OCI-LY3 (cell line): ENCODE measurements around the gene DHX36.

ENCODE experiments used
- H2AFZ ChIP-seq: fragments of 200-600, 300-600 bp; shearing (Covaris generic); 2 replicates; pipeline ENCODE4 v1.6.0; 2014; ENCODE audit warnings: antibody characterized with exemption, low read depth, low read length
- H3K27ac ChIP-seq: fragments of 200-600, 300-600 bp; sonication (generic); 2 replicates; pipeline ENCODE4 v1.5.1; 2014; ENCODE audit warnings: mild to moderate bottlenecking, low read length, moderate library complexity, mixed read lengths
- H3K27me3 ChIP-seq: fragments of 200-600, 300-600 bp; sonication (generic); 2 replicates; pipeline ENCODE4 v1.6.1; 2014; ENCODE audit warnings: low read depth, low read length, mixed read lengths
- H3K36me3 ChIP-seq: fragments of 200-600, 300-600 bp; sonication (generic); replicated peaks from 2 replicates; pipeline ENCODE3; 2014; ENCODE audit warnings: low read depth, low read length, mixed read lengths
- H3K4me1 ChIP-seq: fragments of 300-600, 200-600 bp; sonication (generic); 2 replicates; pipeline ENCODE4 v1.6.1; 2014; ENCODE audit warnings: low read length, mixed read lengths
- H3K4me2 ChIP-seq: fragments of 200-600, 300-600 bp; sonication (generic); 2 replicates; pipeline ENCODE4 v1.6.1; 2014; ENCODE audit warnings: low read length, mixed read lengths
- H3K4me3 ChIP-seq: fragments of 300-600, 200-600 bp; sonication (generic); 2 replicates; pipeline ENCODE4 v1.5.1; 2014; ENCODE audit warnings: antibody characterized with exemption, mild to moderate bottlenecking, low read length, moderate library complexity
- H3K79me2 ChIP-seq: fragments of 300-600, 200-600 bp; shearing (Covaris generic); 2 replicates; pipeline ENCODE4 v1.6.1; 2014; ENCODE audit warnings: mild to moderate bottlenecking, low read length, mixed read lengths
- H3K9ac ChIP-seq: fragments of 300-600, 200-600 bp; shearing (Covaris generic); 2 replicates; pipeline ENCODE4 v1.6.0; 2014; ENCODE audit warnings: mild to moderate bottlenecking, low read length, moderate library complexity
- H3K9me3 ChIP-seq: fragments of 200-600, 300-600 bp; shearing (Covaris generic); 2 replicates; pipeline ENCODE4 v1.6.1; 2014; ENCODE audit warnings: low read length, mixed read lengths; ENCODE audit not compliant: insufficient read depth
- H4K20me1 ChIP-seq: fragments of 200-600, 300-600 bp; sonication (generic); 2 replicates; pipeline ENCODE4 v1.6.1; 2016; ENCODE audit warnings: low read length, mixed read lengths; ENCODE audit not compliant: insufficient read depth
- EZH2phosphoT487 ChIP-seq: fragments of 200-600 bp; shearing (Covaris generic); IDR thresholded peaks from 2 replicates; pipeline ENCODE4 v1.6.1; 2018; ENCODE audit warnings: antibody characterized with exemption, mixed run types, low read depth
- TF ChIP-seq, protein P1 (sequence below): fragments of 200-600, 300-600 bp; sonication (generic); IDR thresholded peaks from 2 replicates; pipeline ENCODE4 v1.5.1; 2014; ENCODE audit warnings: antibody characterized with exemption, low read length, low read depth

DHX36 gene

DNA sequence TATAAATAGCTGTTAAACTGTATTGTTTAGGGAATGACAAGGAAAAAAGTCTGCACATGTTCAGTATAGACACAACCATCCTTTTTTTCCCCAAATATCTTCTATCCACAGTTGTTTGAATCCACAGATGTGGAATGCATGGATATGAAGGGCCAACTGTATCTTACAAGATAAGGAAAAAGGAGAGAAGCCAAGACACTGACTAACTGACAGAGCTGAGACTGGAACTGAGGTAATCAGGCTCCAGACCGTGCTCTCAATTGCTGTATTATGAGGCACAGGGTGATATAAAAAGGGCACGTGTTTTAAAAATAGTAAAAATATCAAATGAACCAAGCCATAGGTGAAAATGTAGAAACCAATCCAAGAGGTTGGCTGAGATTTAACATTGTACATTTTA, 49.0 kb downstream of the DHX36 start:
- Histone ChIP-seq H3K79me2 (no peaks in the 10 kb centered on the region), H3K9me3 (no peaks in the 10 kb centered on the region), H4K20me1 (no peaks in the 10 kb centered on the region), H2AFZ (no peak overlapping the region), H3K27me3 (no peaks in the 10 kb centered on the region), H3K4me1 (no peaks in the 10 kb centered on the region), H3K9ac (no peak overlapping the region), H3K36me3 (peaks cover 65% of the 10 kb centered on the region), H3K4me2 (no peak overlapping the region), H3K4me3 (no peak overlapping the region), H3K27ac (no peak overlapping the region)
- no peak for TF ChIP-seq EZH2phosphoT487

DNA sequence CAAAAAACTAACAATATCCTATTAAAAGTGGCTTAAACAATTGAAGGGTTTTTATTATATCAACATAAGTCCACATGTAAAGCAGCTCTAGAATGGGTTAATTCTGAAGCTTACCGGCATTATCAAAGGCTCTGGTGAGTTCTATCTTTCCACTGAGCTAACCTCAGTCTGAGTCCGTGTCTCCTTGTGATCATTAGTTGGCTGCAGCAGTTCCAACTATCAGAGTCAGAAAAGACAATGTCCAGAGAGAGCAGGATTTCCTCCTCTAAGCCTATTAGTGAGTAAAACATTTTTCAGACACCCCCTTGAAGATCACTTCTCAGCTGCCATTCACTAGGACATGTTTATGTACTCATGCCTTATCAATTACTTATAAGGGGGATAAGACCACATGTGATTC, 49.9 kb downstream of the DHX36 start:
- H3K27me3 ChIP-seq, result no peaks in the 10 kb centered on the region
- H3K9ac ChIP-seq, result no peak overlapping the region
- no peak overlapping the region for H3K4me2 ChIP-seq
- TF ChIP-seq, protein P1, sequence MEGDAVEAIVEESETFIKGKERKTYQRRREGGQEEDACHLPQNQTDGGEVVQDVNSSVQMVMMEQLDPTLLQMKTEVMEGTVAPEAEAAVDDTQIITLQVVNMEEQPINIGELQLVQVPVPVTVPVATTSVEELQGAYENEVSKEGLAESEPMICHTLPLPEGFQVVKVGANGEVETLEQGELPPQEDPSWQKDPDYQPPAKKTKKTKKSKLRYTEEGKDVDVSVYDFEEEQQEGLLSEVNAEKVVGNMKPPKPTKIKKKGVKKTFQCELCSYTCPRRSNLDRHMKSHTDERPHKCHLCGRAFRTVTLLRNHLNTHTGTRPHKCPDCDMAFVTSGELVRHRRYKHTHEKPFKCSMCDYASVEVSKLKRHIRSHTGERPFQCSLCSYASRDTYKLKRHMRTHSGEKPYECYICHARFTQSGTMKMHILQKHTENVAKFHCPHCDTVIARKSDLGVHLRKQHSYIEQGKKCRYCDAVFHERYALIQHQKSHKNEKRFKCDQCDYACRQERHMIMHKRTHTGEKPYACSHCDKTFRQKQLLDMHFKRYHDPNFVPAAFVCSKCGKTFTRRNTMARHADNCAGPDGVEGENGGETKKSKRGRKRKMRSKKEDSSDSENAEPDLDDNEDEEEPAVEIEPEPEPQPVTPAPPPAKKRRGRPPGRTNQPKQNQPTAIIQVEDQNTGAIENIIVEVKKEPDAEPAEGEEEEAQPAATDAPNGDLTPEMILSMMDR, result no peak
- no peak for TF ChIP-seq EZH2phosphoT487
- no peaks in the 10 kb centered on the region for H3K9me3 ChIP-seq
- H4K20me1 ChIP-seq, result no peaks in the 10 kb centered on the region
- no peak overlapping the region for H3K4me3 ChIP-seq
- no peaks in the 10 kb centered on the region for H3K79me2 ChIP-seq
- no peaks in the 10 kb centered on the region for H3K4me1 ChIP-seq
- H3K36me3 ChIP-seq, result peaks cover 66% of the 10 kb centered on the region
- no peak overlapping the region for H2AFZ ChIP-seq
- H3K27ac ChIP-seq, result no peak overlapping the region

DNA sequence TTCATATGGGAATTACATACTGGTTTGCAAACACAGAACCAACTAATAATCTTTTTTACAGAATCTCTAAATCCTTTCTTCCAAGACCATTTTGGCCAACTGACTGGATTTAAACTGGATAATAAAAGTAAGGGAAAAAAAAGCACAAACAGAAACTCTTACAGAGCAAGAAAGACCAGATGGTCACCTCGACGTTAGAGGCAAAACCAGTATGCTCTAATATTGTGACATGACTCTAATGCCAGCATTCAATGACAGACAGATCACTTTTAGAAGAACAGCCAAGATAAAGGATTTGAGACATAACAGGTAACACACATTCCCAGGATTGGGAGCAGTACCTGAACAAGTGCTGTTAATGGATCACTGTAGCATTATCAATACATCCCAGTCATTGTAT, 50.9 kb downstream of the DHX36 start:
- Histone ChIP-seq H3K9me3 (no peaks in the 10 kb centered on the region), H3K9ac (no peak overlapping the region), H3K36me3 (peaks cover 69% of the 10 kb centered on the region), H3K79me2 (no peaks in the 10 kb centered on the region), H3K4me1 (no peaks in the 10 kb centered on the region), H3K27ac (no peak overlapping the region), H4K20me1 (no peaks in the 10 kb centered on the region), H2AFZ (no peak overlapping the region), H3K4me2 (no peak overlapping the region), H3K4me3 (no peak overlapping the region), H3K27me3 (no peaks in the 10 kb centered on the region)
- TF ChIP-seq, protein P1, result no peak
- TF ChIP-seq EZH2phosphoT487, result no peak

DNA sequence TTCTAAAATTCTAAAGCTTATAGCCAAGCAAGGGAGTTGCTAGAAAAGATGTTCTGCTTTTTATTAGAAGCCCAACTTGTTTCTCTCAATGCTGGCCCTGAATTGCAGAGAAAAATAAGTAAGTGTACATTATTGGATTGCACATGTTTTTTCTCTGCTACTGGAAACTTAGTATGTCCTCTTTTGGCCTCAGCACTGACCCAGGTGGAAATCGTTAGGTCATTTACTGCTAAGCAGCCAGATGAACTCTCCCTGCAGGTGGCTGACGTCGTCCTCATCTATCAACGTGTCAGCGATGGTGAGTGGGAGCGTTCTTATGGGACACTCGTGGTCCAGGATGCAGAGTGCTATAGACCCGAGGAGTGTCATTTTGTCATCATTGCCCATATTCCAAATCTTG, 69.8 kb downstream of the DHX36 start:
- H3K27ac ChIP-seq, result no peak overlapping the region
- no peak overlapping the region for H3K4me3 ChIP-seq
- H3K79me2 ChIP-seq, result no peaks in the 10 kb centered on the region
- no peak for TF ChIP-seq EZH2phosphoT487
- TF ChIP-seq, protein P1, result no peak
- H3K27me3 ChIP-seq, result no peaks in the 10 kb centered on the region
- no peak overlapping the region for H3K4me2 ChIP-seq
- H3K36me3 ChIP-seq, result peaks cover 39% of the 10 kb centered on the region
- H3K9ac ChIP-seq, result no peak overlapping the region
- H4K20me1 ChIP-seq, result no peaks in the 10 kb centered on the region
- no peaks in the 10 kb centered on the region for H3K9me3 ChIP-seq
- H3K4me1 ChIP-seq, result no peaks in the 10 kb centered on the region
- no peak overlapping the region for H2AFZ ChIP-seq
